C4-2B (cell line): Measurements from ENCODE around the gene KRTAP6-1.

ENCODE experiments used
- H3K27ac ChIP-seq: fragments of 450-650 bp; 2 replicates; pipeline ENCODE4 v1.5.1; 2017
- ZFX ChIP-seq: fragments of 450-650 bp; IDR thresholded peaks from 2 replicates; pipeline ENCODE4 v1.6.1; 2017
- TF ChIP-seq, protein P1 (sequence below): fragments of 450-650 bp; conservative IDR thresholded peaks from 2 replicates; pipeline ENCODE4 v1.5.1; 2017; ENCODE audit warnings: mild to moderate bottlenecking

The KRTAP6-1 gene, protein sequence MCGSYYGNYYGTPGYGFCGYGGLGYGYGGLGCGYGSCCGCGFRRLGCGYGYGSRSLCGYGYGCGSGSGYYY

DNA sequence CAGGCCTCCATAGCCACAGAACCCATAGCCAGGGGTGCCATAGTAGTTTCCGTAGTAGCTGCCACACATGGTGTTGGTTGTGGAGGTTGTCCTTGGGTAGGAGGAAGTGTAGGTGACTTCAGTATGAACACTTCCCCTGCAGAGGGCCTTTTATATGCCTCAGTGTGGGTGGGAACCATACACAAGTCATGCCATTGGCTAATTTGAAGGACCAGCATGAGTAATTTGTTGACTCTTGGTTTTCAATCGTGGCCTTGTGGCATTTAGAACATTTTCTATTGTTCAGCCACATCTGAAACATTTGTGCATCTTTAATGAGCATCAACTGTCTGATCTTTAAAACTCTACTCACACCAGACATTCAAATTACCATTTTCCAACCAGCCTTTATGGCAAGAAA, at the start of gene KRTAP6-1:
TSS of gene KRTAP6-1 (minus strand) at position 95 of the 400 bp plus-strand sequence. CDS start at position 69, 26 bp downstream.
- TF ChIP-seq, protein P1, sequence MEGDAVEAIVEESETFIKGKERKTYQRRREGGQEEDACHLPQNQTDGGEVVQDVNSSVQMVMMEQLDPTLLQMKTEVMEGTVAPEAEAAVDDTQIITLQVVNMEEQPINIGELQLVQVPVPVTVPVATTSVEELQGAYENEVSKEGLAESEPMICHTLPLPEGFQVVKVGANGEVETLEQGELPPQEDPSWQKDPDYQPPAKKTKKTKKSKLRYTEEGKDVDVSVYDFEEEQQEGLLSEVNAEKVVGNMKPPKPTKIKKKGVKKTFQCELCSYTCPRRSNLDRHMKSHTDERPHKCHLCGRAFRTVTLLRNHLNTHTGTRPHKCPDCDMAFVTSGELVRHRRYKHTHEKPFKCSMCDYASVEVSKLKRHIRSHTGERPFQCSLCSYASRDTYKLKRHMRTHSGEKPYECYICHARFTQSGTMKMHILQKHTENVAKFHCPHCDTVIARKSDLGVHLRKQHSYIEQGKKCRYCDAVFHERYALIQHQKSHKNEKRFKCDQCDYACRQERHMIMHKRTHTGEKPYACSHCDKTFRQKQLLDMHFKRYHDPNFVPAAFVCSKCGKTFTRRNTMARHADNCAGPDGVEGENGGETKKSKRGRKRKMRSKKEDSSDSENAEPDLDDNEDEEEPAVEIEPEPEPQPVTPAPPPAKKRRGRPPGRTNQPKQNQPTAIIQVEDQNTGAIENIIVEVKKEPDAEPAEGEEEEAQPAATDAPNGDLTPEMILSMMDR, result no peak
- no peak for TF ChIP-seq ZFX
- H3K27ac ChIP-seq, result no peak within 1 kb of the TSS

DNA sequence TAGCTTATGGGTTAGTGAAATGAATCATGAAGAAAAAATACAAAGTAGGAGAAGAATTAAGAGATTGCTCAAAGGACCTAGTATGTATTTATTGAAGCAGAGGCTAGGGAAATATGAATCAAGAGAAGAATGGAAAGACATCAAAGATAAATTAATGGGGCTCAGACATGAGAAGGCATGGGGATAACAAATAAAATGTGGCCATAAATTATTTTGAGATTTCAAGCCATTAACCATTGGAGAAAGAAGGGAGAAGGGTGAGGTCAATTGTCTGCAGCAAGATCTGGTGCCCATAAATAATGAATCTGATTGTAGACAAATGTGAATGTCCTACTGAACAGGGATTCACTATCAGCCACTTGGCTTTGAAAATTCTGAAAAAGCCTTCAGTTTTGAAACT, 39.2 kb upstream of the KRTAP6-1 start:
- no peak overlapping the region for H3K27ac ChIP-seq
- TF ChIP-seq ZFX, result no peak
- TF ChIP-seq, protein P1, result no peak

GRCh38 chr21:30646904-30647414, 33.2 kb upstream of the KRTAP6-1 start:
- no peak for TF ChIP-seq ZFX
- TF ChIP-seq, protein P1, result no peak
- H3K27ac ChIP-seq, result no peak overlapping the region

DNA sequence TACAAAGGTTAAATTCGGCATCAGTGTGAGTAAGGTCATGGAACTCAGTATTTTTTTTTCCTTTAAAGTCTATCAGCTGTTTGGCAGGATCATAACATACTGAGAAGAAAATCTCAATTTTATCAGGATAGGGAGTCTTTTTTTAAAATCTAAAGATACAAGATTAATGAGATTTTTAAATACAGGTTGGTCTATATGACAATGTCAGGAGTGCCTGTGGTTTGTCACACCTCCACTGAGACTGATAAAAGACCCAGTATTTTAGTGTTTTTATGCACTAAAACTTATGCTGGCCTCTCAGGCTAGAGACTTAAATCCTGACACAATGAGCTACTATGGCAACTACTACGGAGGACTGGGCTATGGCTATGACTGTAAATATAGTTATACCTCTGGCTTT, 28.8 kb upstream of the KRTAP6-1 start, which contains the start of gene KRTAP20-3:
TSS of gene KRTAP20-3 (plus strand) at position 301 of the 400 bp plus-strand sequence.
- TF ChIP-seq, protein P1, result no peak
- TF ChIP-seq ZFX, result no peak

GRCh38 chr21:30638686-30639085, 25.0 kb upstream of the KRTAP6-1 start:
- no peak overlapping the region for H3K27ac ChIP-seq
- TF ChIP-seq, protein P1, result no peak
- TF ChIP-seq ZFX, result no peak

More for the DNA sequence above, 28.8 kb upstream of the KRTAP6-1 start, which contains the start of gene KRTAP20-3:
- H3K27ac ChIP-seq, result no peak within 1 kb of the TSS

GRCh38 chr21:30634906-30635305, 21.2 kb upstream of the KRTAP6-1 start, which contains the start of gene KRTAP20-2:
TSS of gene KRTAP20-2 (plus strand) at chr21:30635206. CDS start at chr21:30635264, 58 bp downstream.
- no peak for TF ChIP-seq ZFX
- TF ChIP-seq, protein P1, result no peak
- H3K27ac ChIP-seq, result no peak within 1 kb of the TSS

DNA sequence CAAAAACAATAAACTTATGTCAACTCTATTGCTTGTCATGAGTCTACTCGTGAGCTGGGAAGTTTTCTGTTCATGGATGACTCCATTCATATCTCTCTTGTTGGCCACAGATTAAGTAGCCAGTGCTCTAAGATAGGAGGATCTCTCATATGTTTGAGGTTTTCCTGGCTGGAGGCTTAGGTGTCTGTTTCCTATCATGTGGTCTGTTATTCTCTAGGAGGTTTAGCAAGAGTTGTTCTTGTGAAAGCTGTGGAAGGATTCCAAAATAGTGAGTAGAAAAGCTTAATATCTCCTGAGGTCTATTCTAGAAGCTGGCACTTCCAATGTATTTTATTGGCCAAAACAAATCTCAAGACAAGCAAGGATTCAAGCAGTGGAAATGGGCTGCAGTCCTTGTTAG, 15.5 kb upstream of the KRTAP6-1 start:
- no peak for TF ChIP-seq ZFX
- TF ChIP-seq, protein P1, result no peak
- no peak overlapping the region for H3K27ac ChIP-seq
